Measurements from ENCODE around the gene ANKAR.
"Not testable (repeated sequence)": the region's sequence is repeated elsewhere in the genome, so short reads cannot be mapped to it uniquely, and the experiment has no call there.

GRCh38 chr2:189687796-189688195 lies 13.3 kb downstream of the ANKAR start:
- TF ChIP-seq CTCF (conservative IDR thresholded peaks at IDR 0.05; ENCODE audit: low read depth in 2 of 2); POLR2AphosphoS5 (IDR thresholded peaks at IDR 0.05; ENCODE audit: low read depth); EZH2 (IDR thresholded peaks at IDR 0.05; ENCODE audit: low read depth, unreplicated experiment); JUNB (IDR thresholded peaks at IDR 0.05; ENCODE audit: unreplicated experiment); EZH2phosphoT487 (IDR thresholded peaks at IDR 0.05; ENCODE audit: unreplicated experiment); REST (IDR thresholded peaks at IDR 0.05; ENCODE audit: unreplicated experiment); ZNF462 (CRISPR knock-in tag; IDR thresholded peaks at IDR 0.05); ZNF114 (CRISPR knock-in tag; IDR thresholded peaks at IDR 0.05); CREB1 (CRISPR knock-in tag; IDR thresholded peaks at IDR 0.05; ENCODE audit: low read depth); STAT1 (IDR thresholded peaks at IDR 0.05; ENCODE audit: unreplicated experiment); ZNF331 (CRISPR knock-in tag; IDR thresholded peaks at IDR 0.05; ENCODE audit: low read depth); ETS1 (IDR thresholded peaks at IDR 0.05): not testable (repeated sequence)
